GM21367 (cell line): ENCODE measurements around the gene FABP6.
"Not testable (repeated sequence)": the region's sequence is repeated elsewhere in the genome, so short reads cannot be mapped to it uniquely, and the experiment has no call there.

ENCODE experiments used
- ATAC-seq: cut with Tn5 transposase; IDR thresholded peaks from one replicate; pipeline ENCODE4 v1.9.1; 2021; ENCODE audit not compliant: unreplicated experiment

Gene FABP6, protein sequence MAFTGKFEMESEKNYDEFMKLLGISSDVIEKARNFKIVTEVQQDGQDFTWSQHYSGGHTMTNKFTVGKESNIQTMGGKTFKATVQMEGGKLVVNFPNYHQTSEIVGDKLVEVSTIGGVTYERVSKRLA

DNA sequence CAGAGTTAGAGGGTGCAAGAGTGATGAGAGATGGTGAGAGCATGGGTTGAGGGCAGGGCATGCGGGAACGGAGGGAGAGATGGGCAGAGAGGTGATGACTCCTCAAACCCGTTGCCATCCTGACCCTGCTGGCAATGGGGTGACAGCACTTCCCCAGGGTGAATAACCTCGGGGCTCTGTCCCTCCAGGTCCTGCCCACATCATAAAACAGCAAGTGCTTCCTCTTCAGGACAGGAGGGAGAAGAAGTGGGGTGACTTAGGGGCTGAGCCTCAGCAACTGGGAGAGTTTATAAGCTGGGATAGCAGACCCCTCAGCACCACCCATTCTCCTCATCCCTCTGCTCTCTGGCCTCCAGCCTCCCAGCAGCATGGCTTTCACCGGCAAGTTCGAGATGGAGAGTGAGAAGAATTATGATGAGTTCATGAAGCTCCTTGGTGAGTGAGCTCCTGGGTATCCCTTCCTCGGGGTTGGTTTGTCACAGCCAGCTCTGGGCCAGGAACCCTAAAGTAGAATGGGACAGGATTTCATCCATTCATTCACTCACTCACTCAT is at the start of gene FABP6:
Gene FABP6 (plus strand): TSS at position 317 of the 553 bp plus-strand sequence. CDS start 52 bp downstream, at position 369.
- no peak for ATAC-seq

DNA sequence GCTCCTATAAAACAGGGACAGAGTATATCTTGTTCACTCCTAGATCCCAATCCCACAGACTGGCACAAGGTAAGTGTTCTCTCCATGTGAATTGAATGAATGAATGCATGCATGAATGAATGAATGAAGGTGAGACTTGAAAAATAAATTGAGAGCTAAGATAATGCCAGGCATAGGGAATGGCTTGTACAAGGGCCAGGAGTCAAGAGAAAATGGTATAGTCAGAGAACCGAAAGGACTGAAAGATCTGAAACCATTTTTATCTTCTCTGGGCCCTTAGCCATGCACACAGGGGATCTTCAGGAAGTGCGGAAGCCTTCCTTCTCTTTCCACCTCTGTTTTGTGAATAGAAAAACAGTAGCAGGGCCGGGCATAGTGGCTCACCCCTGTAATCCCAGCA is 48.4 kb upstream of the FABP6 start:
- ATAC-seq = no peak

DNA sequence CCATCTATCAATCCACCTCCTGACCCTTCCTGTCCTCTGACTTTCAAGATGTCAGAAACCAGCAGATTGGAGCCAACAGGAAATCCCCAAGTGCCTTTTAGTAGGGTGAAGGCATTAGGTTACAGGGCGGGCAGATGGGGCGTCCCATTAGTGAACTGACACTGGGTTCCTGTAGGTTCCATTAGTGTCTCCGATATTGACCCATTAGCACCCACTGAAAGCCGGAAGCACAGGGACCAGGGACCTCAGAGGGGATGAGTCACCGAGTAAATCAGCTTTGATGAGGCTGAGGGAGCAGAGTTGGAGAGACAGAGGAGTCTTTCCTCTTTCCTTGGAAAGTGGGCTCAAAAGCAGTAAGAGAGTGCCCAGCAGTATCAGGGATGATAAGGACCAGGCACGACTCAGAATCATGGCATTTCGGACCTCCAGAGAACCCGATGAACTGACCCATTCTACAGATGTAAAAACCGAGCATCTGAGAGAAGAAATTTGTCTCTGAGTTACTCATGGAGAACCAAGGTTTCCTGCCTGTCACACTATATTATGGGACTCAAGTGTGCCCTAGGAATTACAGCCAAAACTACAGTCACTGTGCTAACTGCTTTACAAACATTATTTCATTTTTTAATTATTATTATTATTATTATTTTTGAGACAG is 47.2 kb upstream of the FABP6 start:
- no peak for ATAC-seq

DNA sequence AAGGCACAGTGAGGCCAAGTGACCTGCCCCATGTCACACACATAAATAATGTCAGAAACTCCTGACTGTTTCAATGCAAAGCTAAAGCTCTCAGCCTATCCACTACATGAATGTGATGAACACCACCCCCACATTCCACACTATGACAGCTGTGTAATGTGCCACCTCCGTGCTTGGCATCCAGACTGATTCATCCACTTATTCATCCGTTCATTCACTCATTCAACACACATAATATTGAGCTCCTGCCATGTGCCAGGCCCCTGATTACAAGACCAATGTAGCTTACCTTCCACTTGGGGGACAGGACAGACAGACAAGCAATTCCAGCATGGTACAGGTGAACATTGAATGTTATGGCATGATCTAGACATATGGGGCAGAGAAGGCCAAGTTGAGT is 46.2 kb upstream of the FABP6 start:
- ATAC-seq = no peak

DNA sequence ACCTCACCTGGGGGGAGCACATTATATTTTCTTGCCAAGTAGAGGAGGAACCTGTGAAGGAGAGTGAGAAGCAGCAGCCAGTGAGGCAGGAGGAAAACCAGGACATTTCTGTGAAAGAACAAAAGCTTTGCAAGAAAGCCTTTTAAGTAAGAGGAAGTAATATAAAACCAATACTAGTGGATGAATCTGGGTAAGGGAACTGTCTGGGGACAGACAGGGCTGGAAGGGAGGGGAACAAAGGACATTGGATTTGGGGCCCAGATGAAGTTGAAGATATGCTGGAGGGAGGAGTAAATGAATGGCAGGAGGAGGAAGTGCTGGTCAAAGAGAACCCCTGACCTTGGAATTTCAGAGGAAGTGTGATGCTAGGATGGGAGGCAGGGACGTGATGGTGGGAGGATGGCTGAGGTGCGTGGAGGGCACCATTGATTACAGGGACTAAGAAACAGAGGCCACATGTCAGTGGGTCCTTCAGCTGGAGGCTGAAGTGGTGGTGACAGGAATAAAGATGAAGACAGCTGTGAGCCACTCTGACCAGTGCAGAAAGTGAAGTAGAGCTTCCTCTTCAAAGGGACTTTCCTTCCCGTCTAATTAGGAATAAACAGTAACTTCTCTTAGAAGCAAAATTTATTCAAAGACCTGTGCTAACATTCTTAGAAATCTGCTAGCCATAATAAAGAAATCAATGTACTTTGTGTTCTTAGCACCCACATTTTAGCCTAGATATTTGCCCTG is 43.5 kb upstream of the FABP6 start:
- ATAC-seq = no peak

DNA sequence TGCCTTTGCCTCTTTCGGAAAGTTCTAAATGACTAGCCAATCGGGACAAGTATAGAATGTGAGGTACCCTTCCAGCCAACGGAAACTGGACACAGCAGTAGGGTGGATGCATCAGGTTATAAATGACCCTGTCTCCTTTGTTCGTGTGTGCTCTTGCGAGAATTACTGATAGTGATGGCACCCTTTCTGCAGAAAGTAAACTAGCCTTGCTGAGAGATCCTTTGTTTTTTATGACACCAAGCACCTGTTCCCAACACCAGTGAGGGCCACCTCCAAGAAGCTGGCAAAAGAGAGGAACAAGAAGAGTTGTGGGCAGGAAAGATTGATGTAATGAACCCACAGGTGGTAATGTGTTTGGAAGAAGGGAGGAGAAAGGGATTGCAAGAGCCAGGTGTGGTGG is 42.8 kb upstream of the FABP6 start:
- ATAC-seq = no peak

DNA sequence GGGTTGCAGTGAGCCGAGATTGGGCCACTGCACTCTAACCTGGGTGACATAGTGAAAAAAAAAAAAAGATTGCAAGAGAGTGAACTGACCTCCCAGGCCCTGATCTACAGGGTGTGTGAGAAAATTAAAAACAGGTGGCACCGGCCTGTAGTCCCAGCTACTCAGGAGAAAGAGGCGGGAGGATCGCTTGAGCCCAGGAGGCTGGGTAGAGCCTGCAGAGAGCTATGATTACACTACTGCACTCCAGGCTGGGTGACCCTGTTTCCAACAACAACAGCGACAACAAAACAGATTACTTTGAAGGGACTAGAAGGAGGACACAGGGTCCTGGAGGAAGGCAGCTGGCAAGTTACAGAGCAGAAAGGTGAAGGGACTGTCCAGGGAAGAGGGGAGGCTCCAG is 42.2 kb upstream of the FABP6 start:
- ATAC-seq = no peak

DNA sequence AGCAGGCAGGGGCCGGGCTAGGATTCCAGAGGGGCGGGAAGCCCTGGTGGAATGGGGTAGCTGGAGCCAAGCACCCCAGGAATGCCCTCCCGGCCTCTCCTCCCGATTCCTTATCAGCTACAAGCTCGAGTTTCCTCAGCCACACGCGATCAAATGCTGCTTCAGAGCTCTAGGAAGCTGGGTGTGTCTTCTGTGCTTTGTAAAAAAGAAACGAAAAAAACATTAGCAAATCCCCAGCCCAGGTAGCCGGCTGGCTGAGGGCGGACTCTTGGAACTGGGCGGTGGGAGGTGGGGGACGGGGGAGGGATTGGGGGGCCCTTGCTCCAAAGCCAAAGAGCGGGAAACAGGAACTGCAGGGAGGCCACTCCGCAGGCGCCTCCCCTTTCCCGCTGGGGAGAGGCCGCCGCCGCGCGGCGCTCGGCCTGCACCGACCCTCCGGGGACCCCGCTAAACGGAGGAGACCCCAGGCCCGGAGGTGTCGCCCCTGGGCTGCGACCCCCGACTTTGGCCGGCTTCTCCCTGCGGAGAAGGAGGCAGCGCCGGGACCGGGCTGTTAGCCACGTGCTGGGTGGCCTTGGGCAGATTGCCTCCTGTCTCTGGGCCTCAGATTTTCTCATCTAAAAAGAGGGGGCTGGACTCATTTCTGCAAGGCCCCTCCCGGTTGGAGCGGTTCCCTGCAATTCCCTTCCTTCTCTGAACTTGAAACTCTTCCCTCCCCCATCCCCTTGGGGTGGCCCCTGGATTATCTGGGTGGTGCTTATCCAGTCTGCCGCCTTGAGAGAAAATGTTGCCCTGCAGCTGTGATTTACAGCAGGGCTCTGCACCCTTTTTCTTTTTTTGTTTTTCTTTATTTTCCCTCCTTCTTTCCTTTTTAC is 40.9 kb upstream of the FABP6 start:
- ATAC-seq = no peak

DNA sequence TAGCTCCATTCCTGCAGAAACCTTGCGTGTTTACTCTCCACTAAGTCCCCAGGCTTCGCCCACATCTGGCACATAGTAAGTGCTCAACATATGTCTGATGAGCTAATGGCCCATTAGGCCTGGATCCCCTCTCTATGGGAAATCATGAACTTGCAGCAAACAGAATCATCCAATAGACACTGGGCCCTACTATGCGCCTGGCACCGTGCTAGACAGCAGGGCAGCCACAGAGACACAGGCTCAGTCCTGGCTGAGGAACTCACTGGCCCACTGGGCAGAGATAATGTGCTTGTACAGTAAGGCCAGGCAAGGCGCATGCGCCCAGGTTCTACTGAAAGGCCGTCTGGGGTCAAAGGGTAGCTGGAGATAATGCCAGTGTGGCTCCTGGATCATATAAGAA is 36.9 kb upstream of the FABP6 start:
- ATAC-seq = no peak

DNA sequence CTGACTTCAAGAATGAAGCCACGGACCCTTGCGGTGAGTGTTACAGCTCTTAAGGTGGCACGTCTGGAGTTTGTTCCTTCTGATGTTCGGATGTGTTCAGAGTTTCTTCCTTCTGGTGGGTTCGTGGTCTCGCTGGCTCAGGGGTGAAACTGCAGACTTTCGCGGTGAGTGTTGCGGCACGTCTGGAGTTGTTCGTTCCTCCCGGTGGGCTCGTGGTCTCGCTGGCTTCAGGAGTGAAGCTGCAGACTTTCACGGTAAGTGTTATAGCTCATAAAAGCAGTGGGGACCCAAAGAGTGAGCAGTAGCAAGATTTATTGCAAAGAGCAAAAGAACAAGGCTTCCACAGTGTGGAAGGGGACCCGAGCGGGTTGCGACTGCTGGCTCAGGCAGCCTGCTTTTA is 36.2 kb upstream of the FABP6 start:
- ATAC-seq = not testable (repeated sequence)

DNA sequence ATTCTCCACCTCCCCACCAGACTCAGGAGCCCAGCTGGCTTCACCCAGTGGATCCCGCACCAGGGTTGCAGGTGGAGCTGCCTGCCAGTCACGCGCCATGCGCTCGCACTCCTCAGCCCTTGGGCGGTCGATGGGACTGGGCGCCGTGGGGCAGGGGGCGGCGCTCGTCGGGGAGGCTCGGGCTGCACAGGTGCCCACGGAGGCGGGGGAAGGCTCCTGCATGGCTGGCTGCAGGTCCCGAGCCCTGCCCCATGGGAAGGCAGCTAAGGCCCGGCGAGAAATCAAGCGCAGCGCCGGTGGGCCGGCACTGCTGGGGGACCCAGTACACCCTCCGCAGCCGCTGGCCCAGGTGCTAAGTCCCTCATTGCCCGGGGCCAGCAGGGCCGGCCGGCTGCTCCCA is 35.5 kb upstream of the FABP6 start:
- not testable (repeated sequence) for ATAC-seq

DNA sequence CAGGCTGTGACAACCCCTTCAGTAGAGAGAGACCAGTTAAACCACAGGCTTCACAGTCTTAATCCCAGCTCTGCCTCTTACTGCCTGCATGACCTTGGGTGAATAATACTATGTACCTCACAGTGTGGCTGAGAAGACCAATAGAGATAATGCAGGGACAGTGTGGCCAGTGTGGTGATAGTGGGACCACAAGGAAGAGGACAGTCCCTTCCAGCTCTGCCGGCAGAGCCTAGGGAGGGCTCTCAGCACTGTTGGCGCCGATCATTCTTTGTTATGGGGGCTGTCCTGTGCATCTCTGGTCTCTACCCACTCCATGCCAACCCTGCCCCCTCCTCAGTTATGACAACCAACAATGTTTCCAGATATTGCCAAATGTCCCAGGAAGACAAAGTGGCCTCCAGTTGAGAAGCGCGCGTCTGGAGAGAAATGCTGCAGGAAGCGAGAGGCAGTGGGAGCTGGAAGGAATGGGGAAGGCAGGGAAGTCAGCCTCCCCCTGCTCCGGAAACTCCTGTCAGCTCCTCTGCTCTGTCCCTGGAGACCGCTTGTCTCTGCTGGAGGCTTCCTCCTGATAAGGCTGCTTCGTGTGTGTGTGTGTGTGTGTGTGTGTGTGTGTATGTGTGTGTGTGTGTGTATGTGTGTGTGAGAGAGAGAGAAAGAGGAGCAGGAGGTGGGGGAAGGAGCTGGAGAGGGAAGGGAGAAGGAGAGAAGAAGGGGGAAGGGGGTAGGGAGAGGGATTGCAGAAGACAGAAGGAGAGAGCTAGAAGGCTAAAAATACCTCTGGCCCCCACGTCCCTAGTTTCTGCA is 31.8 kb upstream of the FABP6 start:
- ATAC-seq = no peak

DNA sequence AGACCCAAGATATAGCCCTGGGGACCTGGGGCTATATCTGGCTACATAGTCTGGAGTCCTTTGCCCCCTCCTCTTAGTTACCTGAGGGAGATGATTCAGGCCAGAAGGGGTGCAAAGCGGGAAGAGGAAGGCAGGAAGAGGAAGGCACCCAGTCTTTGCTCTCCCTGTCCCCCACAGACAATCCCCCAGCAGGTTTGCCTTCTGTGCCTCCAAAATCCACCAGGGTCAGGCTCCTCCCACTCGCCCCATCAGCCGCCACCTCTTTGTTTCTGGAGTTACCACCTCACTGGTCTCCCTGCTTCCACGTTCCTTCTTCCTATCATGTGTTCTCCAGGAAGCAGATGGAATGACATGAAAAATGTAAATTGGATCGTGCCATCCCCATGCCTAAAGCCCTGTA is 31.2 kb upstream of the FABP6 start:
- ATAC-seq = no peak

DNA sequence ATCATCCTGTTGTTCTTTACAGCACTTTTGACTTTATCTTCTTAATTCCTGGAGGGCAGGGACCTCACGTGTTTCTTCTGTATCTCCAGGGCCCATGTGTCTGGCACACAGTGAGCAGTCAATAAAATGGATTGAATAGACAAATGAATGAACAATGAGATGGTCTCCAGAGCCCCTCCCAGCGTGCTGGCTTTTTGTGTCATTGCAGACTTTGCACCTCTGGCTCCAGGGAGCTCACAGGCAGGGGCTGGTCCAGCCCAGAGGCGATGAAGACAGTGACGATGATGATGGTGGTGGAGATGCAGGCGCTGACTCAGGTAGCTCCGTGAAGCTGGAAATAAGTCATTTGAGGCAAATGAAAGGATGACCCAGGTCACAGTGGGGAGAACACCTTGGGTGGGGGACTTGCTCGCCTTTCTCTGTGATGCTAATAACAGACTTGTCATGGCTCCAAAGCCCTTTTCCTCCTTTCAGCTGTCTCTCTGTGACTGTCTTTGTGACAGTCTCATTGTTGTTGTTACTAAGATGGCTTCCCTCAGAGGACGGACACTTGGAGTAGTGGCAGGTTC is 30.4 kb upstream of the FABP6 start:
- peak; percentile 9 for ATAC-seq

DNA sequence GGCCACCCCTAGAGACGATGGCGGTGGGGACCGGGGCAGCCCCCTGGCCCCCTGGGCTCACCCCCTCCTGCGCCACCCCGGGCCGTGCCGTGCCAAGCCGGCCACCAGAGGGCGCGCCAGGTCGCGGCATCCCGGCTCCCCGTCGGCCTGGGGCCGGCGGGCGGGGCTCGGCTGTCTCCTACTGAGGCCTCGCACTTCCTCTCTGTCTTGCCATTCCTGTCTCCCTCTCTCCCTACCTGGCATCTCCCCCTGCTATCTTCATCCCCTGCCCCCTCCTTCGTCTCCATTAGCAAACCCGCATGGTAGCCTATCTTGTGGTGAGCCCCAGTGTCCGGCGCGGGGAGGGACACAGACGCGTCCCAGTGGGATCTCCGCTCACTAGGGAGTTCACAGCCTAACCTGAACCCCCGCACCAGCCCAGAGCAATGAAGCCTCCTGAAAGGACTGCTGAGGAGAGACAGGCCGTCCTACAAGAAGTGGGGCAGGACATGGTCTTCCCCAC is 29.8 kb upstream of the FABP6 start:
- ATAC-seq = peak; percentile 94

DNA sequence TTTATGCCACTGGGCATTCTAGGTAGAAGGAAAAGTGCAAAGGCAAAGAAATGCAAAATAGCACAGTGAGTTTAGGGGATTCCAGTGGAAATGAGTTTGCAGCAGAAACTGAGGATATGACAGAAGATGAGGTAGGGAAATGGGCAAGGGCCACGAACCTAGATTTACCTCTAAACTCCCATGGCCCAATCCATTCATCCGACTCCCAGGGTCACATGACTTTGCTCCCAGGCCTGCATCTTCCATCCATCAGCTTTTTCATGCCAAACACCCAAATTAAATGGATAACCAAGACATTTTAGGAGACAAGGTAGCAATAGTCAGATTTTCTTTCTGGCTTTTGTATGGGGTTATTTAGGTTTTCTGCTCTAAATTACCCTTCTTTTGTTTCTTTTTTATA is 22.2 kb upstream of the FABP6 start:
- ATAC-seq = no peak

DNA sequence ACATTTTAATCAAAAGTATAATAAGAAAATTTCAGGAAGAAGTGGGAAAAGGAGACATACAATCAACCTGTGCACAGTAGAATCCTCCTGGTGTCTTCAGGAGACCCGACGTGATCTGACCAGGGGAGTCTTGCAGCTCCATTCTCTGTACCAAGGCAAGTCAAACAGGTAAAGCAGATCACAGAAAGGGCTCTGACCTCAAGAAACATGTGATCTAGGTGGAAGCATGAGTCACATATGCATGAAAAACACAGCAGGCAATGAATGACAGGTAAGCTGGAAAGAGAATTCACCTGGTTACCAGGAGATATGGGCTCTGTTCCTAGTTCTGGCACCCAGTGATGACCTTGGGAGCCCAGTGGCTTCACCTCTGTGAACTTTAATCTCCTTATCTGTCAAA is 19.4 kb upstream of the FABP6 start:
- ATAC-seq = no peak

DNA sequence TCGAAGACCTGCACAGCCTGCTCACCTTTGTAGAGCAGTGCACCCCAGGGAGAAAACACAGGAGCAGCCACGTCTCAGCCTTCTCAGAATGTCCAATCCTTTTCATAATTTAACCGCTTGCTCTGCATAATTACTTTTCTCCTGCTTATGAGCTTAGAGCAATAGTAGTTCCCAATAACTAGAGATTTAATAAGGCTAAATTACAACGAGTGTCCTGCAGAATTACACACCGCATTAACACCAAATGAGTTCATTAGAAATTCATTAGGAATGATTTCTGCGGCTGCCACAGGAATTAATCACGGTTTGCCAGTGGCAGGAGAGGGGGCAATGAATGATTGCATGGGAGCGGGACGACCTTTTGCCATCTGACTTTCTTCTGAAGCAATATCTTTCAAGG is 18.7 kb upstream of the FABP6 start:
- ATAC-seq = no peak

DNA sequence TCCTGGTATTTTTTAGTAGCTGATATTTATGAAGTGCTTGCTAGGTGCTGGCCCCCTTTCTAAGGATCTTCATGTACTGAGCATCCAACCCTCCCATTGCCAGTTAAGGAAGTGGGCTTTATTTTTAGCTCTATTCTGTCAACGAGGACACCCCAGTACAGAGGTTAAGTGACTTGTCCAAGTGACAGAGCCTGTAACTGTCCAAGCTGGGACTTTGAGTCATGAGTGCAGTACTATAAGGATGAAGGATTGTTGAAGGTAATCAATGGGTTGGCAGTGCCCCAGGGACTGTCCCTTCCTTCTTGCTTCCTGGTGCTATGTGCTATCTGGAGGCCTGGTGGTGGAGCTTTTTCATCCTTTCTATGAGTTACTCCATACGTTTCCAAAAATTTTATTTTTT is 18.0 kb upstream of the FABP6 start:
- no peak for ATAC-seq

DNA sequence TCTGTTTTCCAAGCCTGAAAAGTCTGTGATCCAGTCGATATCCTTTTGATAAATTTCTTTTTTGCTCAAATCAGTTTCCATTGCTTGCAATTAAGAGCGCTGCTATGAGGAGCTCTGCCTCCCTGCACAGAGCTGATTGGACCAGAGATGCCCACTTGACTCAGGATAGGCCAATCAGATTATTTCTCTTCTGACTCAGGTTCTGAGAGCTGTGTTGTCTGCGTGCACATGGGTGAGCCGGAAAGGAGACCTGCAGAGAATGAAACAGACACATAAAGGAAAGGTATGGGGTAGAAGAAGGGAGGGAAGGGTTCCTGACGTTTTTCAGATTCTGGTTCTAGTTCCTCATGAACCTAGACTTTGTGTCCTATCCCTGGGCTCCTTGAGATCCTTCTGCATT is 15.8 kb upstream of the FABP6 start:
- ATAC-seq = no peak
